SU-DHL-6 (cell line): ENCODE results near the gene ATXN2.

ENCODE experiments used
- H2AFZ ChIP-seq: fragments of 200-600 bp; sonication (generic); 2 replicates; pipeline ENCODE4 v1.6.1; 2014; ENCODE audit warnings: low read depth, mild to moderate bottlenecking, moderate library complexity, mixed read lengths, antibody characterized with exemption, low read length; ENCODE audit not compliant: severe bottlenecking
- H3F3A ChIP-seq: fragments of 200-600 bp; shearing (Covaris generic); 2 replicates; pipeline ENCODE4 v1.6.0; 2016; ENCODE audit warnings: antibody characterized with exemption, mild to moderate bottlenecking; ENCODE audit not compliant: insufficient read depth
- H3K27ac ChIP-seq: fragments of 200-600 bp; sonication (generic); 2 replicates; pipeline ENCODE4 v1.5.1; 2016; ENCODE audit warnings: low read depth, mild to moderate bottlenecking, low read length, moderate library complexity, mixed read lengths
- H3K27me3 ChIP-seq: fragments of 200-600 bp; sonication (generic), shearing (Covaris generic); 2 replicates; pipeline ENCODE4 v1.6.0; 2014; ENCODE audit warnings: mild to moderate bottlenecking, low read length
- H3K36me3 ChIP-seq: fragments of 200-600 bp; sonication (generic); 2 replicates; pipeline ENCODE4 v1.6.1; 2014; ENCODE audit warnings: mild to moderate bottlenecking, low read length, mixed read lengths
- H3K4me2 ChIP-seq: fragments of 300-600, 200-600 bp; shearing (Covaris generic), sonication (generic); 2 replicates; pipeline ENCODE4 v1.6.0; 2014; ENCODE audit warnings: low read length, low read depth, mild to moderate bottlenecking; ENCODE audit not compliant: poor library complexity, severe bottlenecking
- H3K4me3 ChIP-seq: fragments of 200-600 bp; sonication (generic); 2 replicates; pipeline ENCODE4 v1.5.1; 2014; ENCODE audit warnings: antibody characterized with exemption, low read length, mild to moderate bottlenecking, mixed read lengths; ENCODE audit not compliant: insufficient read depth, poor library complexity, severe bottlenecking
- H3K79me2 ChIP-seq: fragments of 200-600 bp; sonication (generic); 2 replicates; pipeline ENCODE4 v1.6.1; 2014; ENCODE audit warnings: mild to moderate bottlenecking, low read length, moderate library complexity; ENCODE audit not compliant: insufficient read depth
- H3K9ac ChIP-seq: fragments of 200-600 bp; sonication (generic); 2 replicates; pipeline ENCODE4 v1.7.0; 2014; ENCODE audit warnings: mild to moderate bottlenecking, low read length
- H3K9me2 ChIP-seq: fragments of 200-600 bp; sonication (generic); replicated peaks from 2 replicates; pipeline ENCODE4 v1.6.1; 2014; ENCODE audit warnings: low read length; ENCODE audit not compliant: insufficient read depth
- H3K9me3 ChIP-seq: fragments of 200-600 bp; sonication (generic); 2 replicates; pipeline ENCODE4 v1.6.1; 2014; ENCODE audit warnings: low read length, mixed read lengths; ENCODE audit not compliant: insufficient read depth
- H4K20me1 ChIP-seq: fragments of 200-600 bp; sonication (generic); 2 replicates; pipeline ENCODE4 v1.6.1; 2014; ENCODE audit warnings: low read depth, mild to moderate bottlenecking, antibody characterized with exemption, low read length, moderate library complexity, mixed read lengths
- CTCF ChIP-seq: fragments of 200-600 bp; sonication (generic); IDR thresholded peaks from one replicate; pipeline ENCODE4 v1.5.1; 2017; ENCODE audit warnings: antibody characterized with exemption, mild to moderate bottlenecking, low read length, moderate library complexity; ENCODE audit not compliant: insufficient read depth, poor library complexity, severe bottlenecking
- EZH2phosphoT487 ChIP-seq: fragments of 200-600 bp; sonication (generic), shearing (Covaris generic); conservative IDR thresholded peaks from 2 replicates; pipeline ENCODE4 v1.6.1; 2018; ENCODE audit warnings: mild to moderate bottlenecking, antibody characterized with exemption, low read length, moderate library complexity, mixed read lengths

The ATXN2 gene

DNA sequence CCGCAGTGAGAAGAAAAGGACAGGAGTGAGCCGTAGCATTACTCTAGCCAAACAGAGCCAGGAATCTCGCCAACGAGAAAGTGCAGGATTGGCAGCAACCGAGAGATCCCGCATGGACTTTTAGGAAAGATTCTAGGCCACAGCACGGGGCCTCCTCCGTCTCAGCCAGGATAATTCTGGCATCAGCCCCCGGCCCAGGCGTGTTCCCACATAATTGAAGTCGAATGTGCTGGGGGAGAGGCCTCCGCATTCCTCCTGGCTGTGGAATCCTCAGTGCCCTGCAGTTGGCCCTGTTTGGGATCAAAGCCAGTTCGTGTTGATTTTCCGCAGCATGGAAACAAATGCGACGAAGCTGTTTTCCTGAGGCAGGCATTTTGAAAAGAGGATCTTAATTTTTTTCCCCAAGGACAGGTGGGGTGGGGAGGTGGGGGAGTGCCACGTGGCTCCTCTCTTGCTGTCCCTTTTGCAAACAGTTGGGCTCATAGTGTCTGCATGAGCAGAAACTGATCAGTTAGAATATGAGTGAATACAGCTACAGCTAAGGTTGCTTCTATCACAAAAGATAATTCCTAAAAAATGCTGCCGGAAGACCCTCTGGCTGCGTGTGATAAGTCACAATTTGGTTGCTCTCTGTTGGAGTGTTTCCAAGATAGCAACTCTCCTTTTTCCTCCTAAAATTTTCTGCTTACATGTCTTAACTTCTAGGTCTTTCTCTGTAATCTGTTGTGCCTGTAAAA is 37.3 kb upstream of the ATXN2 start:
- no peak overlapping the region for H3K4me2 ChIP-seq
- TF ChIP-seq CTCF (no peak), EZH2phosphoT487 (no peak)
- no peaks in the 10 kb centered on the region for H3K36me3 ChIP-seq
- H3K27me3 ChIP-seq: no peaks in the 10 kb centered on the region
- no peaks in the 10 kb centered on the region for H3K9me3 ChIP-seq
- H3K27ac ChIP-seq: no peak overlapping the region
- no peaks in the 10 kb centered on the region for H3K9me2 ChIP-seq
- no peak overlapping the region for H3K9ac ChIP-seq
- H3F3A ChIP-seq: no peaks in the 10 kb centered on the region
- no peak overlapping the region for H3K4me3 ChIP-seq
- H4K20me1 ChIP-seq: no peaks in the 10 kb centered on the region
- H2AFZ ChIP-seq: no peak overlapping the region
- H3K79me2 ChIP-seq: no peaks in the 10 kb centered on the region

DNA sequence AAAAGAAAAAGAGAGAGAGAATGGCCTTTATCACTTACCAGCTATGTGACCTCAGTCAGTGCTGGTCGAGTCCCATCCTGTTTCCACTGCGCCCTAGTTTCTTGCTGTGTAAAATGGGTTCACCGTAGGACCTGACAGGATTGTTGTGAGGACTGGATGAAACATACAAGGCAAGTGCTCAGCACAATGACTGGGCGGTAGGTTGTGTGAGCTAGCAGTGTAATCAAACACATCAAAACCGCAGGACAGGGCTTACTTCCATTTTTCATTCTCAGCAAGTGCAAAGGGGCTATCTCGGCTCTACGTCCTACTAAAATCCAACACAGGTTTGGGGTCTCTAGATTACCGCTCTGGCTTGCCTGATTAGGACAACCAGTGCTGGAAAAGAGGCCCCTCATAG is 36.4 kb upstream of the ATXN2 start:
- Histone ChIP-seq H3K4me2 (no peak overlapping the region), H3K9ac (no peak overlapping the region), H2AFZ (no peak overlapping the region), H3K9me3 (no peaks in the 10 kb centered on the region), H3K79me2 (no peaks in the 10 kb centered on the region), H3F3A (no peaks in the 10 kb centered on the region), H3K4me3 (no peak overlapping the region), H3K9me2 (no peaks in the 10 kb centered on the region), H3K27ac (no peak overlapping the region), H3K27me3 (no peaks in the 10 kb centered on the region), H3K36me3 (no peaks in the 10 kb centered on the region), H4K20me1 (no peaks in the 10 kb centered on the region)
- TF ChIP-seq EZH2phosphoT487 (no peak), CTCF (no peak)

DNA sequence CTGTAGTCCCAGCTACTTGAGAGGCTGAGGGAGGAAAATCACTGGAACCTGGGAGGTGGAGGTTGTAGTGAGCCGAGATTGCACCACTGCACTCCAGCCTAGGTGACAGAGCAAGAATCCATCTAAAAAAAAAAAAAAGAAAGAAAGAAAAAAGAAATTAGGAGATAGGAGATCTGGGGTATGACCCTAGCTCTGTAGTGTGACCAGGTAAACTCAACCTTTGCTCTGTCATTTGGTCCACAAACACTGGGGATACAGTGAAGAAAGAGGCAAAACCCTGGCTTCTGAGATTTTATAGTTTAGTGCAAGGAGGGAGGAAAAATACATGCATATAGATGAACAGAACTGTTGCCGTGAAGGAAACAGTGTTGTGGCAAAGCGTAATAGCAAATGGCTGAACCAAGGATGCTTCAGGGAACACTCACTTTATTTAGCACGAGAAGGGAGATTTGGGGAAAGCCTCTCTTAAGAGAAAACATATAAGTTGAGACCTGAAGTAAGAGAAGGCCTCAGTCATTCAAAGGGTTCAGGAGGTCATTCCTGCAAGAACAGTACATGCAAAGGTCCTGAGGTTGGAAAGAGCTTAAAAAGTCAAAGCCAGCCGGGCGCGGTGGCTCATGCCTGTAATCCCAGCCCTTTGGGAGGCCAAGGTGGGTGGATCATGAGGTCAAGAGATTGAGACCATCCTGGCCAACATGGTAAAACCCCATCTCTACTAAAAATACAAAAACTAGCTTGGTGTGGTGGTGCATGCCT is 29.6 kb upstream of the ATXN2 start:
- TF ChIP-seq CTCF: no peak
- no peak for TF ChIP-seq EZH2phosphoT487

More for the DNA sequence above, 29.6 kb upstream of the ATXN2 start:
- Histone ChIP-seq H3K4me2 (no peak overlapping the region), H3K27me3 (no peaks in the 10 kb centered on the region), H3K79me2 (no peaks in the 10 kb centered on the region), H3K36me3 (no peaks in the 10 kb centered on the region), H3K9me3 (no peaks in the 10 kb centered on the region), H3K27ac (no peak overlapping the region), H4K20me1 (no peaks in the 10 kb centered on the region), H3F3A (no peaks in the 10 kb centered on the region), H3K4me3 (no peak overlapping the region), H3K9ac (no peak overlapping the region), H3K9me2 (no peaks in the 10 kb centered on the region), H2AFZ (no peak overlapping the region)
